Cardiac muscle cell (in vitro differentiated cells and primary cell): ENCODE data around the gene MAML3. TPM values are rescaled to one million over a fixed set of nuclear protein-coding genes. Genes with fewer than 3 reads are reported as not detected.

ENCODE experiments used
- DNase-seq, 2 donors: peaks; one replicate each; pipeline versions ENCODE4 v3.0.0 to v3.0.0-alpha.2; 2010 to 2017; ENCODE audit warnings: low read depth in 1 of 2, low spot score in 1 of 2
- H3K27ac ChIP-seq: fragments of 200-600 bp; sonication (generic); 2 replicates; pipeline ENCODE4 v1.5.1; 2016
- H3K27me3 ChIP-seq: fragments of 200-600 bp; sonication (generic); 2 replicates; pipeline ENCODE4 v1.6.0; 2016; ENCODE audit warnings: control low read depth
- H3K36me3 ChIP-seq: fragments of 200-600 bp; sonication (generic); 2 replicates; pipeline ENCODE4 v1.5.1; 2016; ENCODE audit warnings: control low read depth
- H3K4me1 ChIP-seq: fragments of 200-600 bp; sonication (generic); 2 replicates; pipeline ENCODE4 v1.8.1; 2017; ENCODE audit warnings: low read depth, mild to moderate bottlenecking, mixed run types
- H3K4me3 ChIP-seq: fragments of 200-600 bp; sonication (generic); 2 replicates; pipeline ENCODE4 v1.5.1; 2016; ENCODE audit warnings: mild to moderate bottlenecking
- H3K9me3 ChIP-seq: fragments of 200-600 bp; sonication (generic); 2 replicates; pipeline ENCODE4 v1.5.1; 2017; ENCODE audit warnings: low read depth, mild to moderate bottlenecking, control low read depth
- CTCF ChIP-seq: IDR thresholded peaks from 2 replicates; pipeline ENCODE4 v1.5.1; 2012; ENCODE audit warnings: low read depth, mild to moderate bottlenecking, low read length
- polyA plus RNA-seq: library from polyadenylated mRNA; unstranded; fragments of >200 nt; fragmentation: Nextera tagmentation; extraction: Ambion mirVana; gene quantifications from 2 replicates; pipeline ENCODE4 v1.2.1, GENCODE V29; 2016
- total RNA-seq: library from RNA; depleted of rRNA; stranded (reverse); fragments of >200 nt; gene quantifications from 2 replicates; pipeline ENCODE4 v1.2.3, GENCODE V29; 2016

MAML3 gene
- total and polyA plus RNA-seq, 2 experiments from 2014 or later, result 7.8 to 22.8 TPM

GRCh38 chr4:140151699-140152012, 2.3 kb downstream of the MAML3 start:
- Histone ChIP-seq H3K4me3 (peak overlapping the region; percentile 64), H3K4me1 (peaks cover 25% of the 10 kb centered on the region), H3K27ac (peak overlapping the region; percentile 92), H3K9me3 (no peaks in the 10 kb centered on the region), H3K27me3 (no peaks in the 10 kb centered on the region), H3K36me3 (no peaks in the 10 kb centered on the region)
- no peak for TF ChIP-seq CTCF
- DNase-seq, result peak; percentile 91 to 93

- no peak for TF ChIP-seq CTCF
- Histone ChIP-seq H3K36me3 (no peaks in the 10 kb centered on the region), H3K4me1 (peaks cover 25% of the 10 kb centered on the region), H3K4me3 (peak overlapping the region; percentile 64), H3K27me3 (no peaks in the 10 kb centered on the region), H3K27ac (peak overlapping the region; percentile 92), H3K9me3 (no peaks in the 10 kb centered on the region)
- peak; percentile 89 to 98 for DNase-seq
Observed at GRCh38 chr4:140150886-140151698, 2.9 kb downstream of the MAML3 start.

GRCh38 chr4:140150636-140150885, 3.4 kb downstream of the MAML3 start:
- no peaks in the 10 kb centered on the region for H3K27me3 ChIP-seq
- no peaks in the 10 kb centered on the region for H3K9me3 ChIP-seq
- H3K4me3 ChIP-seq, result peak overlapping the region; percentile 64
- DNase-seq, result no peak
- H3K27ac ChIP-seq, result peak overlapping the region; percentile 92
- no peak for TF ChIP-seq CTCF
- H3K36me3 ChIP-seq, result no peaks in the 10 kb centered on the region
- peaks cover 25% of the 10 kb centered on the region for H3K4me1 ChIP-seq

GRCh38 chr4:140149846-140150635, 3.9 kb downstream of the MAML3 start:
- Histone ChIP-seq H3K4me3 (peak overlapping the region; percentile 64), H3K27ac (peak overlapping the region; percentile 92), H3K27me3 (no peaks in the 10 kb centered on the region), H3K9me3 (no peaks in the 10 kb centered on the region), H3K4me1 (peaks cover 25% of the 10 kb centered on the region), H3K36me3 (no peaks in the 10 kb centered on the region)
- DNase-seq, result peak; percentile 51 to 77
- TF ChIP-seq CTCF, result no peak

- DNase-seq, result no peak
- Histone ChIP-seq H3K4me1 (peaks cover 19% of the 10 kb centered on the region), H3K27ac (no peak overlapping the region), H3K27me3 (no peaks in the 10 kb centered on the region), H3K4me3 (no peak overlapping the region), H3K9me3 (no peaks in the 10 kb centered on the region), H3K36me3 (no peaks in the 10 kb centered on the region)
- no peak for TF ChIP-seq CTCF
Observed at GRCh38 chr4:140144050-140144449, 9.9 kb downstream of the MAML3 start.
